Left ventricle myocardium inferior (tissue), 1 donor: ENCODE data around the gene PRKG1. TPM values are rescaled to one million over a fixed set of nuclear protein-coding genes. Genes with fewer than 3 reads are reported as not detected.

Experiments
- DNase-seq: peaks from one replicate; pipeline ENCODE4 v3.0.0-alpha.2; 2020
- H3K27ac ChIP-seq: fragments of 200-600 bp; replicated peaks from 2 replicates; pipeline ENCODE4 v1.8.0; 2021
- H3K27me3 ChIP-seq: fragments of 200-600 bp; 2 replicates; pipeline ENCODE4 v1.8.0; 2021; ENCODE audit warnings: low read depth
- H3K36me3 ChIP-seq: fragments of 200-600 bp; 2 replicates; pipeline ENCODE4 v1.8.0; 2021
- H3K4me1 ChIP-seq: fragments of 200-600 bp; 2 replicates; pipeline ENCODE4 v1.8.0; 2021
- H3K4me3 ChIP-seq: fragments of 200-600 bp; 2 replicates; pipeline ENCODE4 v1.8.0; 2021; ENCODE audit warnings: mild to moderate bottlenecking, moderate library complexity
- H3K9me3 ChIP-seq: fragments of 200-600 bp; replicated peaks from 2 replicates; pipeline ENCODE4 v1.8.0; 2021
- CTCF ChIP-seq: fragments of 200-600 bp; IDR thresholded peaks from 2 replicates; pipeline ENCODE4 v1.8.0; 2021; ENCODE audit warnings: antibody characterized with exemption, mild to moderate bottlenecking, borderline replicate concordance
- intact Hi-C: fragments of 100-400 bp; cut with micrococcal nuclease; formaldehyde crosslinking; loops from one replicate; pipeline ENCODE4 v1.11.0; 2022
- total RNA-seq: library from RNA; stranded (reverse); fragmentation: NEBNext Ultra II Directional; extraction: Animal tissue kit (Norgen Biotek cat#: 25700); gene quantifications from one replicate; pipeline ENCODE4 v1.2.1, GENCODE V29; 2021
- donor health status: DM: no; HTN: yes; CAD: no; lungs with severe emphysema.

PRKG1 gene
- total RNA-seq, 1 donor from 2014 or later, result 38.9 TPM

- intact Hi-C loops, result no loop called here
Observed at GRCh38 chr10:51821045-51821444, 746.8 kb downstream of the PRKG1 start.

GRCh38 chr10:51821745-51822144, 747.5 kb downstream of the PRKG1 start:
- no peaks in the 10 kb centered on the region for H3K27me3 ChIP-seq
- H3K4me3 ChIP-seq, result no peak overlapping the region
- TF ChIP-seq CTCF, result no peak
- no peaks in the 10 kb centered on the region for H3K36me3 ChIP-seq
- H3K9me3 ChIP-seq, result no peaks in the 10 kb centered on the region
- DNase-seq, result no peak
- H3K4me1 ChIP-seq, result peaks cover 5% of the 10 kb centered on the region
- intact Hi-C loops, result no loop called here
- H3K27ac ChIP-seq, result no peak overlapping the region

More at GRCh38 chr10:51821045-51821444, 746.8 kb downstream of the PRKG1 start:
- no peak overlapping the region for H3K4me3 ChIP-seq
- TF ChIP-seq CTCF, result no peak
- no peak for DNase-seq
- no peak overlapping the region for H3K27ac ChIP-seq
- peaks cover 5% of the 10 kb centered on the region for H3K4me1 ChIP-seq
- no peaks in the 10 kb centered on the region for H3K36me3 ChIP-seq
- no peaks in the 10 kb centered on the region for H3K9me3 ChIP-seq
- H3K27me3 ChIP-seq, result no peaks in the 10 kb centered on the region

GRCh38 chr10:51832652-51833383, 758.5 kb downstream of the PRKG1 start:
- Histone ChIP-seq H3K4me1 (no peaks in the 10 kb centered on the region), H3K27ac (no peak overlapping the region), H3K27me3 (no peaks in the 10 kb centered on the region), H3K4me3 (no peak overlapping the region), H3K36me3 (no peaks in the 10 kb centered on the region), H3K9me3 (peaks cover 22% of the 10 kb centered on the region)
- no peak for DNase-seq
- intact Hi-C loops, result no loop called here
- no peak for TF ChIP-seq CTCF

- DNase-seq, result no peak
- Histone ChIP-seq H3K27ac (no peak overlapping the region), H3K4me3 (no peak overlapping the region), H3K9me3 (peaks cover 14% of the 10 kb centered on the region), H3K27me3 (no peaks in the 10 kb centered on the region), H3K36me3 (no peaks in the 10 kb centered on the region), H3K4me1 (no peaks in the 10 kb centered on the region)
- no peak for TF ChIP-seq CTCF
- intact Hi-C loops, result no loop called here
Observed at GRCh38 chr10:51834548-51834947, 760.3 kb downstream of the PRKG1 start.

GRCh38 chr10:51838471-51838870, 764.2 kb downstream of the PRKG1 start:
- Histone ChIP-seq H3K9me3 (peaks cover 14% of the 10 kb centered on the region), H3K36me3 (no peaks in the 10 kb centered on the region), H3K27ac (no peak overlapping the region), H3K4me1 (no peaks in the 10 kb centered on the region), H3K27me3 (no peaks in the 10 kb centered on the region), H3K4me3 (no peak overlapping the region)
- DNase-seq, result no peak
- TF ChIP-seq CTCF, result no peak
- intact Hi-C loops, result no loop called here
